Measurements from ENCODE around the gene GNA12.

GNA12 gene

GRCh38 chr7:2814946-2815874 lies 28.9 kb downstream of the GNA12 start:
- no peak for DNase-seq

- DNase-seq, result no peak
Measured at GRCh38 chr7:2814186-2814945, 29.7 kb downstream of the GNA12 start.

GRCh38 chr7:2813350-2814185 lies 30.5 kb downstream of the GNA12 start:
- DNase-seq, result no peak

- no peak for DNase-seq
Measured at GRCh38 chr7:2812831-2813230, 31.3 kb downstream of the GNA12 start.

GRCh38 chr7:2812114-2812487 lies 32.0 kb downstream of the GNA12 start:
- no peak for DNase-seq

- DNase-seq, result no peak
Measured at GRCh38 chr7:2811476-2812113, 32.5 kb downstream of the GNA12 start.

- DNase-seq, result no peak
Measured at GRCh38 chr7:2810682-2811415, 33.3 kb downstream of the GNA12 start.

GRCh38 chr7:2809903-2810625 lies 34.0 kb downstream of the GNA12 start:
- no peak for DNase-seq

- no peak for DNase-seq
Measured at GRCh38 chr7:2808891-2809665, 35.0 kb downstream of the GNA12 start.

- DNase-seq, result no peak
Measured at GRCh38 chr7:2807845-2808772, 36.0 kb downstream of the GNA12 start.

GRCh38 chr7:2807460-2807844 lies 36.7 kb downstream of the GNA12 start:
- no peak for DNase-seq

GRCh38 chr7:2806571-2806970 lies 37.5 kb downstream of the GNA12 start:
- DNase-seq, result no peak

- no peak for DNase-seq
Measured at GRCh38 chr7:2805213-2805944, 38.7 kb downstream of the GNA12 start.

- no peak for DNase-seq
Measured at GRCh38 chr7:2804227-2804763, 39.8 kb downstream of the GNA12 start.

GRCh38 chr7:2803755-2804154 lies 40.4 kb downstream of the GNA12 start:
- DNase-seq, result no peak

GRCh38 chr7:2803342-2803692 lies 40.8 kb downstream of the GNA12 start:
- no peak for DNase-seq

GRCh38 chr7:2802504-2803341 lies 41.4 kb downstream of the GNA12 start:
- no peak for DNase-seq

Measured in activated CD8-positive, alpha-beta memory T cell treated with anti-CD3 and anti-CD28 coated beads, Interleukin-2, amount 50 U/mL, for 48 hours (primary cell).